Calu3 (cell line): ENCODE measurements around the gene IVNS1ABP. TPM values are rescaled to one million over a fixed set of nuclear protein-coding genes. Genes with fewer than 3 reads are reported as not detected.

ENCODE experiments used
- BruUV-seq: library from RNA; stranded (reverse); fragments of 400-500 nt; replicated peaks from 2 replicates; lab custom pipeline; 2021; lab: Mats Ljungman, UMichigan
- CTCF ChIA-PET: fragments of 300-600 bp; sonication (Branson Sonifier 250); formaldehyde crosslinking; loops from one replicate; lab custom pipeline; 2022; ENCODE audit warnings: antibody characterized with exemption; lab: Charles Lee
- DNase-seq: peaks from one replicate; pipeline ENCODE4 v3.0.0; 2022
- H3K27ac Mint-ChIP-seq: one replicate; pipeline ENCODE4 v1.8.0; 2022; ENCODE audit warnings: mixed read lengths; ENCODE audit not compliant: unreplicated experiment
- H3K27me3 Mint-ChIP-seq: one replicate; pipeline ENCODE4 v1.8.0; 2022; ENCODE audit warnings: mixed read lengths; ENCODE audit not compliant: unreplicated experiment
- H3K36me3 Mint-ChIP-seq: one replicate; pipeline ENCODE4 v1.8.0; 2022; ENCODE audit warnings: mild to moderate bottlenecking, moderate library complexity, mixed read lengths; ENCODE audit not compliant: insufficient read depth, unreplicated experiment
- H3K4me1 Mint-ChIP-seq: one replicate; pipeline ENCODE4 v1.8.0; 2022; ENCODE audit warnings: mild to moderate bottlenecking, low read depth, mixed read lengths; ENCODE audit not compliant: unreplicated experiment
- H3K4me3 Mint-ChIP-seq: one replicate; pipeline ENCODE4 v1.8.0; 2022; ENCODE audit warnings: mild to moderate bottlenecking, low read depth, moderate library complexity, mixed read lengths; ENCODE audit not compliant: unreplicated experiment
- H3K9me3 Mint-ChIP-seq: one replicate; pipeline ENCODE4 v1.8.0; 2022; ENCODE audit warnings: low read depth, mixed read lengths; ENCODE audit not compliant: unreplicated experiment
- CTCF ChIP-seq: fragments of 200-600 bp; IDR thresholded peaks from one replicate; pipeline ENCODE4 v1.8.0; 2022; ENCODE audit warnings: antibody characterized with exemption; ENCODE audit not compliant: unreplicated experiment
- intact Hi-C: fragments of 100-400 bp; cut with micrococcal nuclease; formaldehyde crosslinking; loops from one replicate; pipeline ENCODE4 v1.10.0; 2022; ENCODE audit not compliant: unreplicated experiment
- total RNA-seq: library from RNA; stranded (reverse); gene quantifications from 2 replicates; pipeline ENCODE4 v1.2.3, GENCODE V29; 2022

Gene IVNS1ABP
- total RNA-seq, 1 experiment from 2014 or later, result 135 TPM

- intact Hi-C loops, result no loop called here
These were observed 31.3 kb upstream of the IVNS1ABP start for GRCh38 chr1:185348296-185348695.

GRCh38 chr1:185345913-185346720, 29.1 kb upstream of the IVNS1ABP start:
- TF ChIP-seq CTCF, result no peak
- Mint-ChIP-seq H3K36me3 (peaks cover 4% of the 10 kb centered on the region), H3K9me3 (no peaks in the 10 kb centered on the region), H3K4me1 (peaks cover 9% of the 10 kb centered on the region), H3K4me3 (no peak overlapping the region), H3K27ac (no peak overlapping the region), H3K27me3 (no peaks in the 10 kb centered on the region)
- DNase-seq, result no peak
- intact Hi-C loops, result no loop called here
- CTCF ChIA-PET, result no interaction called here
- no TSS peak for BruUV-seq

More at GRCh38 chr1:185348296-185348695, 31.3 kb upstream of the IVNS1ABP start:
- H3K27ac Mint-ChIP-seq, result no peak overlapping the region
- no TSS peak for BruUV-seq
- no peaks in the 10 kb centered on the region for H3K9me3 Mint-ChIP-seq
- H3K4me3 Mint-ChIP-seq, result no peak overlapping the region
- TF ChIP-seq CTCF, result no peak
- H3K27me3 Mint-ChIP-seq, result no peaks in the 10 kb centered on the region
- peaks cover 4% of the 10 kb centered on the region for H3K36me3 Mint-ChIP-seq
- DNase-seq, result no peak
- peaks cover 9% of the 10 kb centered on the region for H3K4me1 Mint-ChIP-seq
- CTCF ChIA-PET, result no interaction called here

GRCh38 chr1:185343306-185343705, 26.3 kb upstream of the IVNS1ABP start:
- BruUV-seq, result no TSS peak
- no peak for DNase-seq
- intact Hi-C loops, result no loop called here
- Mint-ChIP-seq H3K4me3 (no peak overlapping the region), H3K4me1 (no peaks in the 10 kb centered on the region), H3K27me3 (no peaks in the 10 kb centered on the region), H3K9me3 (no peaks in the 10 kb centered on the region), H3K36me3 (peaks cover 4% of the 10 kb centered on the region), H3K27ac (no peak overlapping the region)
- CTCF ChIA-PET, result no interaction called here
- no peak for TF ChIP-seq CTCF

GRCh38 chr1:185342672-185343259, 25.7 kb upstream of the IVNS1ABP start:
- no peaks in the 10 kb centered on the region for H3K4me1 Mint-ChIP-seq
- TF ChIP-seq CTCF, result no peak
- H3K27me3 Mint-ChIP-seq, result no peaks in the 10 kb centered on the region
- intact Hi-C loops, result no loop called here
- H3K4me3 Mint-ChIP-seq, result no peak overlapping the region
- no peak for DNase-seq
- H3K9me3 Mint-ChIP-seq, result no peaks in the 10 kb centered on the region
- no TSS peak for BruUV-seq
- no peak overlapping the region for H3K27ac Mint-ChIP-seq
- CTCF ChIA-PET, result no interaction called here
- H3K36me3 Mint-ChIP-seq, result peaks cover 4% of the 10 kb centered on the region
